ENCODE results near the gene RPL32.

DNA sequence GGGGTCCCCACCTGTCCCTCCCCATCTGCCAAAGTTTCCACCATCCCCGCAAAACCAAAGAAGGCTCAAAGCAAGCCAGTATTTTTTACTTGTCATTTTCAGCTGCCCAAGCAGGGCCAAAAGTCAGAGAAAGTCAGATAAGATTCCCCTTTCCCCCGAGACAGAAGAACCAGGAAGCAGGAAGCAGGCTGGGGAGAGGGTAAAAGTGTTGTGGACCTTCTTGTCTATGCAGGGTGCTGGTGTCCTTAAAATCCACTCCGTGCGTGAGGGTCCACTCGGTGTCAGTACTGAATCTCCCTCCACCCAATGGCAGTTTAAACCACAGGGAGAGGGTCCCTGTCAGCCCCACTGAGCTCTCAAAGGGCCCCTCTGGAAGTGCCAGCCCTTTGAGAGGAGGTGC lies 20.2 kb upstream of the RPL32 start:
- TF ChIP-seq EZH2 (IDR thresholded peaks at IDR 0.05; ENCODE audit: insufficient read depth, poor library complexity, severe bottlenecking) (no peak), EZH2phosphoT487 (IDR thresholded peaks at IDR 0.05; ENCODE audit: insufficient read depth, low read depth) (no peak)
